Mesenchymal stem cell (in vitro differentiated cells and primary cell): ENCODE measurements around the gene AGTPBP1.

ENCODE experiments used
- DNase-seq: peaks from one replicate; pipeline ENCODE4 v3.0.0-alpha.2; 2013
- H2AFZ ChIP-seq: one replicate; pipeline ENCODE4 v1.6.1; 2013; ENCODE audit warnings: low read depth, mild to moderate bottlenecking, control low read depth, inconsistent platforms, low read length, moderate library complexity
- H2AK5ac ChIP-seq: 2 replicates; pipeline ENCODE4 v1.6.1; 2013; ENCODE audit warnings: low read length, moderate library complexity, mild to moderate bottlenecking, inconsistent platforms; ENCODE audit not compliant: severe bottlenecking
- H2BK120ac ChIP-seq: one replicate; pipeline ENCODE4 v1.6.1; 2013; ENCODE audit warnings: low read depth, mild to moderate bottlenecking, inconsistent platforms, low read length, moderate library complexity
- H2BK12ac ChIP-seq, 2 experiments: one replicate each; pipeline ENCODE4 v1.6.1; 2013; ENCODE audit warnings: inconsistent platforms in 2 of 2, low read length in 2 of 2, mild to moderate bottlenecking in 2 of 2, moderate library complexity in 2 of 2, control low read depth in 1 of 2
- H2BK15ac ChIP-seq: one replicate; pipeline ENCODE4 v1.6.1; 2013; ENCODE audit warnings: mild to moderate bottlenecking, low read depth, inconsistent platforms; ENCODE audit not compliant: poor library complexity, severe bottlenecking
- H2BK5ac ChIP-seq: 2 replicates; pipeline ENCODE4 v1.6.1; 2013; ENCODE audit warnings: low read depth, mild to moderate bottlenecking, low read length, control low read depth, inconsistent platforms; ENCODE audit not compliant: poor library complexity, severe bottlenecking
- H3K14ac ChIP-seq, 2 experiments: one replicate each; pipeline ENCODE4 v1.6.1; 2013; ENCODE audit warnings: inconsistent platforms in 2 of 2, low read length in 2 of 2, control low read depth in 1 of 2, mild to moderate bottlenecking in 1 of 2, moderate library complexity in 1 of 2
- H3K18ac ChIP-seq, 2 experiments: one replicate each; pipeline ENCODE4 v1.6.1; 2013; ENCODE audit warnings: inconsistent platforms in 2 of 2, low read length in 2 of 2, control low read depth in 1 of 2, low read depth in 1 of 2, mild to moderate bottlenecking in 1 of 2
- H3K23ac ChIP-seq, 2 experiments: one replicate each; pipeline ENCODE4 v1.6.1; 2013; ENCODE audit warnings: inconsistent platforms in 2 of 2, low read length in 2 of 2, mild to moderate bottlenecking in 2 of 2, moderate library complexity in 2 of 2, control low read depth in 1 of 2
- H3K27ac ChIP-seq: 2 replicates; pipeline ENCODE4 v1.5.1; 2013; ENCODE audit warnings: mild to moderate bottlenecking, moderate library complexity, low read length, control low read depth, inconsistent platforms; ENCODE audit not compliant: poor library complexity, severe bottlenecking
- H3K27me3 ChIP-seq, 2 experiments: 2 replicates each; pipeline versions ENCODE4 v1.6.1 to v1.7.0; 2013; ENCODE audit warnings: low read length in 2 of 2, mild to moderate bottlenecking in 2 of 2, moderate library complexity in 2 of 2, control low read depth in 1 of 2, inconsistent platforms in 1 of 2; ENCODE audit not compliant: control insufficient read depth in 1 of 2, insufficient read depth in 1 of 2
- H3K36me3 ChIP-seq, 2 experiments: 2 replicates each; pipeline versions ENCODE4 v1.6.1 to v1.7.0; 2013; ENCODE audit warnings: low read length in 2 of 2, control low read depth in 1 of 2, inconsistent platforms in 1 of 2, low read depth in 1 of 2, mild to moderate bottlenecking in 1 of 2; ENCODE audit not compliant: insufficient read depth in 2 of 2, control insufficient read depth in 1 of 2
- H3K4ac ChIP-seq, 2 experiments: one replicate each; pipeline ENCODE4 v1.6.1; 2013; ENCODE audit warnings: inconsistent platforms in 2 of 2, low read length in 2 of 2, mild to moderate bottlenecking in 2 of 2, moderate library complexity in 2 of 2, control low read depth in 1 of 2, low read depth in 1 of 2
- H3K4me1 ChIP-seq: 2 replicates; pipeline ENCODE4 v1.6.1; 2013; ENCODE audit warnings: low read depth, low read length, control low read depth; ENCODE audit not compliant: control insufficient read depth, insufficient read depth
- H3K4me2 ChIP-seq: 2 replicates; pipeline ENCODE4 v1.6.1; 2013; ENCODE audit warnings: low read length, mild to moderate bottlenecking, inconsistent platforms; ENCODE audit not compliant: poor library complexity, severe bottlenecking
- H3K4me3 ChIP-seq, 2 experiments: 2 replicates each; pipeline versions ENCODE4 v1.5.1 to v1.7.0; 2013; ENCODE audit warnings: low read length in 2 of 2, mild to moderate bottlenecking in 2 of 2, control low read depth in 1 of 2, low read depth in 1 of 2; ENCODE audit not compliant: insufficient read depth in 1 of 2
- H3K79me1 ChIP-seq: replicated peaks from 2 replicates; pipeline ENCODE4 v1.6.1; 2013; ENCODE audit warnings: mild to moderate bottlenecking, control low read depth, low read length, inconsistent platforms; ENCODE audit not compliant: poor library complexity, severe bottlenecking
- H3K9ac ChIP-seq: 2 replicates; pipeline ENCODE4 v1.7.0; 2013; ENCODE audit warnings: mild to moderate bottlenecking, low read length, moderate library complexity
- H3K9me3 ChIP-seq: 2 replicates; pipeline ENCODE4 v1.7.0; 2013; ENCODE audit warnings: mild to moderate bottlenecking, low read length; ENCODE audit not compliant: control insufficient read depth
- H4K8ac ChIP-seq: one replicate; pipeline ENCODE4 v1.6.1; 2013; ENCODE audit warnings: inconsistent platforms, mild to moderate bottlenecking, low read length, moderate library complexity
- H4K91ac ChIP-seq: one replicate; pipeline ENCODE4 v1.6.1; 2013; ENCODE audit warnings: mild to moderate bottlenecking, low read length, inconsistent platforms
- WGBS: methylation state at CpG from one replicate; pipeline ENCODE4 v1.1.7; 2013; ENCODE audit warnings: mixed read lengths; 5-methylcytosine and 5-hydroxymethylcytosine counted together

Gene AGTPBP1

DNA sequence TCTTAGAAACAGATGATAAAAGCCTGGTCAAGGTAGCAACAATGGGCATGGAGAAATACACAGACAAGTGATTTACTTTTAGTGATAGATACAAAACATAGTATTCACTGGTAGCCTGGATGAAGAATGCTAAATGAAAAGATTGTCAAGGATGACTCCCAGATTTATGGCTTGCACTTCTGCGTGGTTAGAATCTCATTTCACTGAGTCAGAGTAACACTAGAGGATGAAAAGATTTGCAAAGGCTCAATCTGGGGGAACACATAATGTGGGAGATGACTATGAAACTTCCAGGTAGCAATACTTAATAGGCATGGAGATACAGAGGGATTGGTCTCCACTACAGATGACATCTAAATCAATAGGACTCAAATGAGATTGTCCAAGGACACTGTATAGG, 38.4 kb downstream of the AGTPBP1 start:
- no peak overlapping the region for H3K9ac ChIP-seq
- H3K4me1 ChIP-seq: no peaks in the 10 kb centered on the region
- H2AFZ ChIP-seq: no peak overlapping the region
- no peak overlapping the region for H2AK5ac ChIP-seq
- no peak overlapping the region for H2BK15ac ChIP-seq
- peaks cover 3% of the 10 kb centered on the region for H3K9me3 ChIP-seq
- H4K91ac ChIP-seq: no peak overlapping the region
- no peak overlapping the region for H3K23ac ChIP-seq
- no peak overlapping the region for H3K18ac ChIP-seq
- peaks cover 9% of the 10 kb centered on the region for H3K79me1 ChIP-seq
- no peak overlapping the region for H2BK12ac ChIP-seq
- no peak overlapping the region for H3K14ac ChIP-seq
- no peak overlapping the region for H4K8ac ChIP-seq
- H3K4me3 ChIP-seq: no peak overlapping the region
- H3K27me3 ChIP-seq: no peaks in the 10 kb centered on the region
- H2BK5ac ChIP-seq: no peak overlapping the region
- H3K36me3 ChIP-seq: no peaks in the 10 kb centered on the region
- H2BK120ac ChIP-seq: no peak overlapping the region
- H3K27ac ChIP-seq: no peak overlapping the region
- H3K4me2 ChIP-seq: no peak overlapping the region
- H3K4ac ChIP-seq: no peak overlapping the region
- DNase-seq: no peak
- 24% methylated on average over 1 of the region's 1 CpG for WGBS

DNA sequence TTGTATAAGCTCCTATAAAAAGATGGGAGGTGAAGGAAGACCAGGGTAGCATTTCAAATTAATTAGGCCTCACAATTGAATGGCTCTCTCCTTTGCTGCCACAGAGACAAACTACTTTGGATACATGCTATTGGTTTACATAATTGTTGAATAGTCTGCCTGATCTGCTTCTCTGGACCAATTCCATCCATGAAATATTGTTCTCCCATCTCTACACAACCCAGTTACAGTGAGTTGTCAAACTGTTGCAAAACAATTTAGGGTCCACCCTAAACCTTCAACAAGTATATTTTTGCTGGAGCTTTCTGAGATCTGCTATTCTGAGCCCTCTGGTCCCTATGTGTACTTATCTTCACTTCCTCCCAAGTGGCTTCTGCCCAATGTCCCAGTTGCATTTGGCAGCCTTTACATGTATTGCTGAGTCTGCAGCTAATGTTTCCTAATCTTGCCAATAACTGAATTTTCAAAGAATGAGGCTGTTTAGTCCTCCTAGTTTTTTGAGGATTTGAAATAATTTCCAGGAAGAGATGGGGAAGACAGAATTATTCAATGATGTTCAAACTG, 38.9 kb downstream of the AGTPBP1 start:
- no peak overlapping the region for H2BK5ac ChIP-seq
- H2BK15ac ChIP-seq: no peak overlapping the region
- H3K4me3 ChIP-seq: no peak overlapping the region
- no peak overlapping the region for H3K4me2 ChIP-seq
- no peaks in the 10 kb centered on the region for H3K9me3 ChIP-seq
- no peaks in the 10 kb centered on the region for H3K27me3 ChIP-seq
- no peak overlapping the region for H3K4ac ChIP-seq
- no peak overlapping the region for H4K91ac ChIP-seq
- no peak for DNase-seq
- H3K36me3 ChIP-seq: no peaks in the 10 kb centered on the region
- no peak overlapping the region for H4K8ac ChIP-seq
- no peak overlapping the region for H2BK120ac ChIP-seq
- peaks cover 9% of the 10 kb centered on the region for H3K79me1 ChIP-seq
- H2AK5ac ChIP-seq: no peak overlapping the region
- H2BK12ac ChIP-seq: no peak overlapping the region
- no peak overlapping the region for H2AFZ ChIP-seq
- H3K27ac ChIP-seq: no peak overlapping the region
- H3K14ac ChIP-seq: no peak overlapping the region
- H3K9ac ChIP-seq: no peak overlapping the region
- H3K4me1 ChIP-seq: no peaks in the 10 kb centered on the region
- no peak overlapping the region for H3K18ac ChIP-seq
- H3K23ac ChIP-seq: no peak overlapping the region

DNA sequence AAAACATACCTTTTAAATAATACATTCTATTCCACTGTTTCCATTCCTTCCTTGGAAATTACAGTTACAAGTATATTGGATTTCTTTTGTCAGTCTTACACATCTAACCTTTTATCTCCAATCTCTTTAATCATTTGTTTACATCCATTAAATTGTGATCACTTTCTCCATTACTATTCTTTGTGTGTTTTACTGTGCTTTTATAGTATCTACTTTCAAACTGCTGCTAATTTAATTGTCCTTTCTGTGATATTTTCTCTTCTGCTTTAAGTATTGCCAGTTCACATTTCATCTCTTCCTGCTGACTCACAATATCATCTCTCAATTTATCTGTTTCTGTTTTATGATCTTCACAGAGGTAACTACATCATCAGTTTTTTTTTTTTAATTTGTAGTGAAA, 39.6 kb downstream of the AGTPBP1 start:
- H2BK15ac ChIP-seq: no peak overlapping the region
- no peak overlapping the region for H4K8ac ChIP-seq
- no peak overlapping the region for H2AK5ac ChIP-seq
- no peak overlapping the region for H2BK12ac ChIP-seq
- no peaks in the 10 kb centered on the region for H3K27me3 ChIP-seq
- no peak overlapping the region for H2BK5ac ChIP-seq
- no peaks in the 10 kb centered on the region for H3K36me3 ChIP-seq
- H3K4ac ChIP-seq: no peak overlapping the region
- H3K9me3 ChIP-seq: no peaks in the 10 kb centered on the region
- no peak overlapping the region for H2BK120ac ChIP-seq
- no peak overlapping the region for H3K4me3 ChIP-seq
- no peak overlapping the region for H3K23ac ChIP-seq
- H3K14ac ChIP-seq: no peak overlapping the region
- DNase-seq: no peak
- no peak overlapping the region for H2AFZ ChIP-seq
- H4K91ac ChIP-seq: no peak overlapping the region
- no peak overlapping the region for H3K9ac ChIP-seq
- H3K27ac ChIP-seq: no peak overlapping the region
- H3K79me1 ChIP-seq: peaks cover 9% of the 10 kb centered on the region
- H3K4me1 ChIP-seq: no peaks in the 10 kb centered on the region
- H3K18ac ChIP-seq: no peak overlapping the region
- no peak overlapping the region for H3K4me2 ChIP-seq

DNA sequence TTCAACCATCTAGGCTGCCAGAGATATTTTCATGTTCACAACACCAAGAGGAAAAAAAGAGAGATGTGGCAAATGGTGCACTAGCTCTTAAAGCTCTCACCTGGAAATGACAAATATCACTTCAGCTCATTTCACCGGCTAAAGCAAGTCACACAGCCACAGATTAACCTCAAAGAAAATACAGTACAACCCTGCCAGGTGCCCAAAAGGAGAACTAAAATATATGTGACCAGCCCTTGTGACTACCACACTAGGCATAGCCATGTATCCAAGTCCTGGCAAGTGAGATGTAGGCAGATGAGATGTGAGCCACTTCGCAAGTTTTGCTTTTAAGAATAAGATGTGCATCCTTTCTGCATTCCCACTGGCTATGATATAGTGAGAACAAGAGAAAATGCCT, 41.4 kb downstream of the AGTPBP1 start:
- H3K4me3 ChIP-seq: no peak overlapping the region
- no peak overlapping the region for H2AFZ ChIP-seq
- no peak overlapping the region for H2BK12ac ChIP-seq
- H3K23ac ChIP-seq: no peak overlapping the region
- H3K4me2 ChIP-seq: no peak overlapping the region
- H2BK15ac ChIP-seq: no peak overlapping the region
- H2AK5ac ChIP-seq: no peak overlapping the region
- H3K27ac ChIP-seq: no peak overlapping the region
- no peak overlapping the region for H3K4ac ChIP-seq
- H3K79me1 ChIP-seq: peaks cover 9% of the 10 kb centered on the region
- no peak overlapping the region for H3K9ac ChIP-seq
- H2BK5ac ChIP-seq: no peak overlapping the region
- H3K36me3 ChIP-seq: no peaks in the 10 kb centered on the region
- H3K4me1 ChIP-seq: no peaks in the 10 kb centered on the region
- H4K91ac ChIP-seq: no peak overlapping the region
- no peak overlapping the region for H2BK120ac ChIP-seq
- WGBS: 100% methylated on average over 2 of the region's 2 CpGs
- H3K14ac ChIP-seq: no peak overlapping the region
- no peaks in the 10 kb centered on the region for H3K9me3 ChIP-seq
- no peak overlapping the region for H3K18ac ChIP-seq
- DNase-seq: no peak
- no peak overlapping the region for H4K8ac ChIP-seq
- no peaks in the 10 kb centered on the region for H3K27me3 ChIP-seq
